GM23338 (cell line): Measurements from ENCODE around the gene RERGL. TPM values are rescaled to one million over a fixed set of nuclear protein-coding genes. Genes with fewer than 3 reads are reported as not detected.

ENCODE experiments used
- ATAC-seq: fragments of 200-7000 bp; cut with Tn5 transposase; 3 replicates; pipeline ENCODE4 v1.9.1; 2020
- DNase-seq: peaks from one replicate; pipeline ENCODE4 v3.0.0-alpha.2; 2015; ENCODE audit warnings: low spot score
- H2AFZ ChIP-seq: fragments of 200-600 bp; sonication (generic); 2 replicates; pipeline ENCODE4 v1.8.0; 2016; ENCODE audit warnings: antibody characterized with exemption, mild to moderate bottlenecking, moderate library complexity
- H3F3A ChIP-seq: fragments of 200-600 bp; sonication (generic); replicated peaks from 2 replicates; pipeline ENCODE4 v1.8.0; 2017; ENCODE audit warnings: antibody characterized with exemption, mixed run types, low read depth
- H3K27ac ChIP-seq: fragments of 200-600 bp; sonication (generic); 2 replicates; pipeline ENCODE4 v1.6.1; 2016; ENCODE audit warnings: low read depth
- H3K27me3 ChIP-seq: fragments of 200-600 bp; sonication (generic); 2 replicates; pipeline ENCODE4 v1.8.0; 2016; ENCODE audit warnings: mild to moderate bottlenecking, mixed run types, moderate library complexity; ENCODE audit not compliant: insufficient read depth
- H3K36me3 ChIP-seq: fragments of 200-600 bp; sonication (generic); 2 replicates; pipeline ENCODE4 v1.8.0; 2016; ENCODE audit warnings: mild to moderate bottlenecking; ENCODE audit not compliant: insufficient read depth
- H3K4me1 ChIP-seq: fragments of 200-600 bp; sonication (generic); 2 replicates; pipeline ENCODE4 v1.8.0; 2016; ENCODE audit warnings: mild to moderate bottlenecking, moderate library complexity; ENCODE audit not compliant: insufficient read depth
- H3K4me2 ChIP-seq: fragments of 200-600 bp; sonication (generic); 2 replicates; pipeline ENCODE4 v1.7.1; 2017; ENCODE audit warnings: mixed run types
- H3K4me3 ChIP-seq: fragments of 200-600 bp; sonication (generic); 2 replicates; pipeline ENCODE4 v1.6.1; 2016; ENCODE audit warnings: mixed run types
- H3K79me2 ChIP-seq: fragments of 200-600 bp; sonication (generic); replicated peaks from 2 replicates; pipeline ENCODE4 v1.8.0; 2017; ENCODE audit warnings: mild to moderate bottlenecking; ENCODE audit not compliant: insufficient read depth
- H3K9me2 ChIP-seq: fragments of 200-600 bp; sonication (generic); 2 replicates; pipeline ENCODE4 v1.8.0; 2017; ENCODE audit not compliant: insufficient read depth
- H4K20me1 ChIP-seq: fragments of 200-600 bp; sonication (generic); replicated peaks from 2 replicates; pipeline ENCODE4 v1.8.0; 2017; ENCODE audit warnings: mild to moderate bottlenecking; ENCODE audit not compliant: insufficient read depth
- H3K27ac Mint-ChIP-seq: 2 replicates; pipeline ENCODE4 v1.8.0; 2020; ENCODE audit warnings: inconsistent platforms, mild to moderate bottlenecking, moderate library complexity, mixed read lengths
- H3K27me3 Mint-ChIP-seq: 3 replicates; pipeline ENCODE4 v1.8.0; 2022; ENCODE audit warnings: low read depth, mild to moderate bottlenecking, moderate library complexity, mixed read lengths, inconsistent platforms; ENCODE audit not compliant: insufficient read depth, poor library complexity
- H3K36me3 Mint-ChIP-seq: 3 replicates; pipeline ENCODE4 v1.8.0; 2021; ENCODE audit warnings: low read depth, mild to moderate bottlenecking, inconsistent platforms, moderate library complexity, mixed read lengths
- H3K4me1 Mint-ChIP-seq: 3 replicates; pipeline ENCODE4 v1.8.0; 2020; ENCODE audit warnings: mild to moderate bottlenecking, inconsistent platforms, mixed read lengths
- H3K4me3 Mint-ChIP-seq: 3 replicates; pipeline ENCODE4 v1.8.0; 2021; ENCODE audit warnings: moderate library complexity, mild to moderate bottlenecking, inconsistent platforms, mixed read lengths
- H3K9me3 Mint-ChIP-seq: 3 replicates; pipeline ENCODE4 v1.8.0; 2020; ENCODE audit warnings: moderate library complexity, mild to moderate bottlenecking, inconsistent platforms, mixed read lengths
- EZH2 ChIP-seq: fragments of 200-600 bp; sonication (generic); IDR thresholded peaks from one replicate; pipeline ENCODE4 v1.8.0; 2017; ENCODE audit warnings: antibody characterized with exemption, mild to moderate bottlenecking, low read depth; ENCODE audit not compliant: unreplicated experiment
- EZH2phosphoT487 ChIP-seq: fragments of 200-600 bp; sonication (generic); IDR thresholded peaks from one replicate; pipeline ENCODE4 v1.8.1; 2018; ENCODE audit warnings: antibody characterized with exemption; ENCODE audit not compliant: unreplicated experiment
- JUNB ChIP-seq: IDR thresholded peaks from one replicate; pipeline ENCODE4 v1.6.1; 2016; ENCODE audit warnings: antibody characterized with exemption; ENCODE audit not compliant: unreplicated experiment
- STAT1 ChIP-seq: IDR thresholded peaks from one replicate; pipeline ENCODE4 v1.6.1; 2016; ENCODE audit warnings: antibody characterized with exemption; ENCODE audit not compliant: unreplicated experiment
- ZNF114 ChIP-seq: fragments of 250-450 bp; sonication (Bioruptor Pico); IDR thresholded peaks from 2 replicates; pipeline ENCODE4 v1.5.0; 2020; ENCODE audit warnings: mild to moderate bottlenecking, moderate library complexity
- ZNF331 ChIP-seq: fragments of 250-450 bp; sonication (Bioruptor Pico); IDR thresholded peaks from 2 replicates; pipeline ENCODE4 v1.5.0; 2020; ENCODE audit warnings: low read depth, mild to moderate bottlenecking, moderate library complexity
- polyA plus RNA-seq: library from polyadenylated mRNA; unstranded; fragments of >200 nt; fragmentation: Nextera tagmentation; extraction: Ambion mirVana; gene quantifications from 2 replicates; pipeline ENCODE4 v1.2.1, GENCODE V29; 2016
- total RNA-seq: library from RNA; depleted of rRNA; stranded (reverse); fragments of >200 nt; shearing (Covaris generic); gene quantifications from 2 replicates; pipeline ENCODE4 v1.2.3, GENCODE V29; 2014
- TF ChIP-seq, protein P1 (sequence below): fragments of 250-450 bp; sonication (Bioruptor Pico); IDR thresholded peaks from 2 replicates; pipeline ENCODE4 v1.5.0; 2020; ENCODE audit warnings: mild to moderate bottlenecking, moderate library complexity
- TF ChIP-seq, protein P2 (sequence below): IDR thresholded peaks from 2 replicates; pipeline ENCODE4 v1.6.1; 2016; ENCODE audit warnings: antibody characterized with exemption
- TF ChIP-seq, protein P3 (sequence below): IDR thresholded peaks from one replicate; pipeline ENCODE4 v1.6.1; 2018; ENCODE audit warnings: antibody characterized with exemption; ENCODE audit not compliant: unreplicated experiment
- TF ChIP-seq, protein P4 (sequence below), 2 experiments: fragments of 200-600 bp in 1 of 2; sonication (generic) in 1 of 2; conservative IDR thresholded peaks; 2 replicates each; pipeline versions ENCODE4 v1.5.1 to v1.6.1; 2016 to 2017; ENCODE audit warnings: antibody characterized with exemption in 2 of 2, low read depth in 2 of 2, mild to moderate bottlenecking in 2 of 2, moderate library complexity in 1 of 2

RERGL gene
- total and polyA plus RNA-seq, 2 experiments from 2014 or later = not detected

DNA sequence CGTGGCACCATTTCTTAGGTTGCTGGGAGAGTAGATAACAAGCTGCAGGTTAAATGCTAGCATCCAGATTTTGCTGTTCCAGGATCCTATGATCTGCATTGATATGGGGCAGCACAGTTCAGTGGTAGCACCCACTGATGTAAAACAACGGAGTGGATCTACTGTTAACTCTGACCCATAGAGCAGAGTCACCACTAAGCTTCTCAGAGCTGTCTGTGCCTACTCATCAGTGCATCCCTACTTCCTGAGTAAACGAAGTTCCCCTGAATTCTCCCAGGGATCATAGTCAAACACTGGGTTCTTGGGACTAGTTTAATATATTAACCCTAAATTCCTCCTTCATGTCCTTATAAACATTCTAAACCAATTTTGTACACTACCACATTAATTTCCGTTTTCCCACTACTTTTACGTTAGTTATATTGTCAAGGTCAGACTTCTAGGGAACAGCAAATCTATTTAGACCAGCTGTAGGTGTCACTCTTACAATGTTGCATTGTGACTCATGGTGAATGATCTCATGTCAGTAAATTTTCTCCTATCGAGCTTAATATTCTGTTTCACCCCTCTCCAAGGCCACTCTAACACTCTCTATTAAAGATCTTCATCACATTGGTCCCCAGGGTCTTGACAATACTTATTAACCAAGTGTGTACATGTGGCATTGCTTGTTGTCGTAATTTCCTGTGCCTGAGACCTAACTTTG lies 10.3 kb downstream of the RERGL start (continued):
- TF ChIP-seq, protein P1, sequence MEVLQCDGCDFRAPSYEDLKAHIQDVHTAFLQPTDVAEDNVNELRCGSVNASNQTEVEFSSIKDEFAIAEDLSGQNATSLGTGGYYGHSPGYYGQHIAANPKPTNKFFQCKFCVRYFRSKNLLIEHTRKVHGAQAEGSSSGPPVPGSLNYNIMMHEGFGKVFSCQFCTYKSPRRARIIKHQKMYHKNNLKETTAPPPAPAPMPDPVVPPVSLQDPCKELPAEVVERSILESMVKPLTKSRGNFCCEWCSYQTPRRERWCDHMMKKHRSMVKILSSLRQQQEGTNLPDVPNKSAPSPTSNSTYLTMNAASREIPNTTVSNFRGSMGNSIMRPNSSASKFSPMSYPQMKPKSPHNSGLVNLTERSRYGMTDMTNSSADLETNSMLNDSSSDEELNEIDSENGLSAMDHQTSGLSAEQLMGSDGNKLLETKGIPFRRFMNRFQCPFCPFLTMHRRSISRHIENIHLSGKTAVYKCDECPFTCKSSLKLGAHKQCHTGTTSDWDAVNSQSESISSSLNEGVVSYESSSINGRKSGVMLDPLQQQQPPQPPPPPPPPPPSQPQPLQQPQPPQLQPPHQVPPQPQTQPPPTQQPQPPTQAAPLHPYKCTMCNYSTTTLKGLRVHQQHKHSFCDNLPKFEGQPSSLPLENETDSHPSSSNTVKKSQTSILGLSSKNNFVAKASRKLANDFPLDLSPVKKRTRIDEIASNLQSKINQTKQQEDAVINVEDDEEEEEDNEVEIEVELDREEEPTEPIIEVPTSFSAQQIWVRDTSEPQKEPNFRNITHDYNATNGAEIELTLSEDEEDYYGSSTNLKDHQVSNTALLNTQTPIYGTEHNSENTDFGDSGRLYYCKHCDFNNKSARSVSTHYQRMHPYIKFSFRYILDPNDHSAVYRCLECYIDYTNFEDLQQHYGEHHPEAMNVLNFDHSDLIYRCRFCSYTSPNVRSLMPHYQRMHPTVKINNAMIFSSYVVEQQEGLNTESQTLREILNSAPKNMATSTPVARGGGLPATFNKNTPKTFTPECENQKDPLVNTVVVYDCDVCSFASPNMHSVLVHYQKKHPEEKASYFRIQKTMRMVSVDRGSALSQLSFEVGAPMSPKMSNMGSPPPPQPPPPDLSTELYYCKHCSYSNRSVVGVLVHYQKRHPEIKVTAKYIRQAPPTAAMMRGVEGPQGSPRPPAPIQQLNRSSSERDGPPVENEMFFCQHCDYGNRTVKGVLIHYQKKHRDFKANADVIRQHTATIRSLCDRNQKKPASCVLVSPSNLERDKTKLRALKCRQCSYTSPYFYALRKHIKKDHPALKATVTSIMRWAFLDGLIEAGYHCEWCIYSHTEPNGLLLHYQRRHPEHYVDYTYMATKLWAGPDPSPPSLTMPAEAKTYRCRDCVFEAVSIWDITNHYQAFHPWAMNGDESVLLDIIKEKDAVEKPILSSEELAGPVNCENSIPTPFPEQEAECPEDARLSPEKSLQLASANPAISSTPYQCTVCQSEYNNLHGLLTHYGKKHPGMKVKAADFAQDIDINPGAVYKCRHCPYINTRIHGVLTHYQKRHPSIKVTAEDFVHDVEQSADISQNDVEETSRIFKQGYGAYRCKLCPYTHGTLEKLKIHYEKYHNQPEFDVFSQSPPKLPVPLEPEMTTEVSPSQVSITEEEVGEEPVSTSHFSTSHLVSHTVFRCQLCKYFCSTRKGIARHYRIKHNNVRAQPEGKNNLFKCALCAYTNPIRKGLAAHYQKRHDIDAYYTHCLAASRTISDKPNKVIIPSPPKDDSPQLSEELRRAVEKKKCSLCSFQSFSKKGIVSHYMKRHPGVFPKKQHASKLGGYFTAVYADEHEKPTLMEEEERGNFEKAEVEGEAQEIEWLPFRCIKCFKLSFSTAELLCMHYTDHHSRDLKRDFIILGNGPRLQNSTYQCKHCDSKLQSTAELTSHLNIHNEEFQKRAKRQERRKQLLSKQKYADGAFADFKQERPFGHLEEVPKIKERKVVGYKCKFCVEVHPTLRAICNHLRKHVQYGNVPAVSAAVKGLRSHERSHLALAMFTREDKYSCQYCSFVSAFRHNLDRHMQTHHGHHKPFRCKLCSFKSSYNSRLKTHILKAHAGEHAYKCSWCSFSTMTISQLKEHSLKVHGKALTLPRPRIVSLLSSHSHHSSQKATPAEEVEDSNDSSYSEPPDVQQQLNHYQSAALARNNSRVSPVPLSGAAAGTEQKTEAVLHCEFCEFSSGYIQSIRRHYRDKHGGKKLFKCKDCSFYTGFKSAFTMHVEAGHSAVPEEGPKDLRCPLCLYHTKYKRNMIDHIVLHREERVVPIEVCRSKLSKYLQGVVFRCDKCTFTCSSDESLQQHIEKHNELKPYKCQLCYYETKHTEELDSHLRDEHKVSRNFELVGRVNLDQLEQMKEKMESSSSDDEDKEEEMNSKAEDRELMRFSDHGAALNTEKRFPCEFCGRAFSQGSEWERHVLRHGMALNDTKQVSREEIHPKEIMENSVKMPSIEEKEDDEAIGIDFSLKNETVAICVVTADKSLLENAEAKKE (CRISPR knock-in tag) = no peak
- TF ChIP-seq EZH2phosphoT487 (no peak), EZH2 (no peak), JUNB (no peak), STAT1 (no peak), ZNF331 (CRISPR knock-in tag) (no peak), ZNF114 (no peak)
- TF ChIP-seq, protein P2, sequence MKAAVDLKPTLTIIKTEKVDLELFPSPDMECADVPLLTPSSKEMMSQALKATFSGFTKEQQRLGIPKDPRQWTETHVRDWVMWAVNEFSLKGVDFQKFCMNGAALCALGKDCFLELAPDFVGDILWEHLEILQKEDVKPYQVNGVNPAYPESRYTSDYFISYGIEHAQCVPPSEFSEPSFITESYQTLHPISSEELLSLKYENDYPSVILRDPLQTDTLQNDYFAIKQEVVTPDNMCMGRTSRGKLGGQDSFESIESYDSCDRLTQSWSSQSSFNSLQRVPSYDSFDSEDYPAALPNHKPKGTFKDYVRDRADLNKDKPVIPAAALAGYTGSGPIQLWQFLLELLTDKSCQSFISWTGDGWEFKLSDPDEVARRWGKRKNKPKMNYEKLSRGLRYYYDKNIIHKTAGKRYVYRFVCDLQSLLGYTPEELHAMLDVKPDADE = no peak

DNA sequence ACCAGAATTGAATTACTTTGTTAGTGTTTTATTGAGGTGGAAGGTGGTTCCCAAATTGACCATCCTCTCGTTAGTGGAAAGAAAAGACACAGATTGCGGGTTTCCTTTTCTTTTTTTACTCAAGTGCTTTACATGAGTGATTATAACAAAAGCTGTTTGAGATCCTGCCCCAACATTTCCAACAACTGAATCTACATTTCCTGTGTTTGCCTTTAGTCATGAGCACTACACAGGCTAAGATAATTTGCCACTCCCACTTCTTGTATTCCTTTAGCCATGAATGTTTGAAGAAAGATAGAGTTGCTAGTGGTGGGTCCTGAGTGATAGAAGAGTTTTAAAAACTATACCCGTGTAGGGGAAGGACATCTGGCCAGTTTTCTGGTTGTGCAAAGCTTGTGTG lies 16.0 kb downstream of the RERGL start:
- Histone ChIP-seq H4K20me1 (no peaks in the 10 kb centered on the region), H3K27ac (no peak overlapping the region), H3K36me3 (no peaks in the 10 kb centered on the region; the same call in 1 of the 2 replicates), H3K4me3 (no peak overlapping the region), H3K4me1 (peaks cover 10% of the 10 kb centered on the region; the same call in 1 of the 2 replicates), H3K9me2 (no peaks in the 10 kb centered on the region), H2AFZ (no peak overlapping the region), H3F3A (no peaks in the 10 kb centered on the region), H3K27me3 (no peaks in the 10 kb centered on the region; the same call in 1 of the 2 replicates), H3K79me2 (no peaks in the 10 kb centered on the region), H3K4me2 (no peak overlapping the region)
- H3K9me3 Mint-ChIP-seq = no peaks in the 10 kb centered on the region
- H3K36me3 Mint-ChIP-seq = no peaks in the 10 kb centered on the region
- peaks cover 10% of the 10 kb centered on the region; the same call in 2 of the 3 replicates for H3K4me1 Mint-ChIP-seq
- H3K27me3 Mint-ChIP-seq = no peaks in the 10 kb centered on the region
- H3K27ac Mint-ChIP-seq = no peak overlapping the region
- DNase-seq (no peak), ATAC-seq (no peak)
- no peak overlapping the region for H3K4me3 Mint-ChIP-seq
- TF ChIP-seq, protein P3, sequence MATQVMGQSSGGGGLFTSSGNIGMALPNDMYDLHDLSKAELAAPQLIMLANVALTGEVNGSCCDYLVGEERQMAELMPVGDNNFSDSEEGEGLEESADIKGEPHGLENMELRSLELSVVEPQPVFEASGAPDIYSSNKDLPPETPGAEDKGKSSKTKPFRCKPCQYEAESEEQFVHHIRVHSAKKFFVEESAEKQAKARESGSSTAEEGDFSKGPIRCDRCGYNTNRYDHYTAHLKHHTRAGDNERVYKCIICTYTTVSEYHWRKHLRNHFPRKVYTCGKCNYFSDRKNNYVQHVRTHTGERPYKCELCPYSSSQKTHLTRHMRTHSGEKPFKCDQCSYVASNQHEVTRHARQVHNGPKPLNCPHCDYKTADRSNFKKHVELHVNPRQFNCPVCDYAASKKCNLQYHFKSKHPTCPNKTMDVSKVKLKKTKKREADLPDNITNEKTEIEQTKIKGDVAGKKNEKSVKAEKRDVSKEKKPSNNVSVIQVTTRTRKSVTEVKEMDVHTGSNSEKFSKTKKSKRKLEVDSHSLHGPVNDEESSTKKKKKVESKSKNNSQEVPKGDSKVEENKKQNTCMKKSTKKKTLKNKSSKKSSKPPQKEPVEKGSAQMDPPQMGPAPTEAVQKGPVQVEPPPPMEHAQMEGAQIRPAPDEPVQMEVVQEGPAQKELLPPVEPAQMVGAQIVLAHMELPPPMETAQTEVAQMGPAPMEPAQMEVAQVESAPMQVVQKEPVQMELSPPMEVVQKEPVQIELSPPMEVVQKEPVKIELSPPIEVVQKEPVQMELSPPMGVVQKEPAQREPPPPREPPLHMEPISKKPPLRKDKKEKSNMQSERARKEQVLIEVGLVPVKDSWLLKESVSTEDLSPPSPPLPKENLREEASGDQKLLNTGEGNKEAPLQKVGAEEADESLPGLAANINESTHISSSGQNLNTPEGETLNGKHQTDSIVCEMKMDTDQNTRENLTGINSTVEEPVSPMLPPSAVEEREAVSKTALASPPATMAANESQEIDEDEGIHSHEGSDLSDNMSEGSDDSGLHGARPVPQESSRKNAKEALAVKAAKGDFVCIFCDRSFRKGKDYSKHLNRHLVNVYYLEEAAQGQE = no peak
- TF ChIP-seq, protein P4, sequence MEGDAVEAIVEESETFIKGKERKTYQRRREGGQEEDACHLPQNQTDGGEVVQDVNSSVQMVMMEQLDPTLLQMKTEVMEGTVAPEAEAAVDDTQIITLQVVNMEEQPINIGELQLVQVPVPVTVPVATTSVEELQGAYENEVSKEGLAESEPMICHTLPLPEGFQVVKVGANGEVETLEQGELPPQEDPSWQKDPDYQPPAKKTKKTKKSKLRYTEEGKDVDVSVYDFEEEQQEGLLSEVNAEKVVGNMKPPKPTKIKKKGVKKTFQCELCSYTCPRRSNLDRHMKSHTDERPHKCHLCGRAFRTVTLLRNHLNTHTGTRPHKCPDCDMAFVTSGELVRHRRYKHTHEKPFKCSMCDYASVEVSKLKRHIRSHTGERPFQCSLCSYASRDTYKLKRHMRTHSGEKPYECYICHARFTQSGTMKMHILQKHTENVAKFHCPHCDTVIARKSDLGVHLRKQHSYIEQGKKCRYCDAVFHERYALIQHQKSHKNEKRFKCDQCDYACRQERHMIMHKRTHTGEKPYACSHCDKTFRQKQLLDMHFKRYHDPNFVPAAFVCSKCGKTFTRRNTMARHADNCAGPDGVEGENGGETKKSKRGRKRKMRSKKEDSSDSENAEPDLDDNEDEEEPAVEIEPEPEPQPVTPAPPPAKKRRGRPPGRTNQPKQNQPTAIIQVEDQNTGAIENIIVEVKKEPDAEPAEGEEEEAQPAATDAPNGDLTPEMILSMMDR (conservative IDR thresholded peaks at IDR 0.05; ENCODE audit: low read depth in 2 of 2) = no peak
- TF ChIP-seq STAT1 = no peak
- no peak for TF ChIP-seq EZH2
- no peak for TF ChIP-seq EZH2phosphoT487
- no peak for TF ChIP-seq ZNF114
- TF ChIP-seq ZNF331 (CRISPR knock-in tag) = no peak
